Fibroblast of lung (primary cell): ENCODE measurements around the gene GMPPB. TPM values are rescaled to one million over a fixed set of nuclear protein-coding genes. Genes with fewer than 3 reads are reported as not detected.

Source experiments
- DNase-seq, 2 donors: peaks; one replicate each; pipeline versions ENCODE4 v3.0.0 to v3.0.0-alpha.2; 2010; ENCODE audit warnings: low read depth in 2 of 2
- H2AFZ ChIP-seq: 2 replicates; pipeline ENCODE4 v1.5.1; 2012; ENCODE audit warnings: low read length, control low read depth, inconsistent platforms
- H3K27ac ChIP-seq: 2 replicates; pipeline ENCODE4 v1.5.1; 2011; ENCODE audit warnings: low read length, control low read depth; ENCODE audit not compliant: insufficient read depth
- H3K27me3 ChIP-seq: 2 replicates; pipeline ENCODE4 v1.5.1; 2011; ENCODE audit warnings: mild to moderate bottlenecking, low read length; ENCODE audit not compliant: control insufficient read depth, insufficient read depth
- H3K36me3 ChIP-seq: 2 replicates; pipeline ENCODE4 v1.5.1; 2011; ENCODE audit warnings: low read length; ENCODE audit not compliant: control insufficient read depth, insufficient read depth
- H3K4me1 ChIP-seq: 2 replicates; pipeline ENCODE4 v1.5.1; 2011; ENCODE audit warnings: low read length; ENCODE audit not compliant: control insufficient read depth, insufficient read depth; ENCODE audit errors: extremely low read depth
- H3K4me2 ChIP-seq: 2 replicates; pipeline ENCODE4 v1.5.1; 2011; ENCODE audit warnings: low read length, control low read depth; ENCODE audit not compliant: insufficient read depth; ENCODE audit errors: extremely low read depth
- H3K4me3 ChIP-seq, 4 experiments: fragments of 200-600 bp in 1 of 4; sonication (generic) in 1 of 4; replicated peaks in 1 of 4; 2 replicates each; pipeline ENCODE4 v1.5.1; 2011 to 2016; ENCODE audit warnings: low read length in 4 of 4, low read depth in 3 of 4, mild to moderate bottlenecking in 3 of 4, control low read depth in 2 of 4, inconsistent platforms in 1 of 4, mixed read lengths in 1 of 4; ENCODE audit not compliant: insufficient read depth in 1 of 4; ENCODE audit errors: control extremely low read depth in 1 of 4
- H3K79me2 ChIP-seq: 2 replicates; pipeline ENCODE4 v1.5.1; 2012; ENCODE audit warnings: mild to moderate bottlenecking, low read length, inconsistent platforms; ENCODE audit not compliant: control insufficient read depth, insufficient read depth
- H3K9ac ChIP-seq: 2 replicates; pipeline ENCODE4 v1.5.1; 2011; ENCODE audit warnings: mild to moderate bottlenecking, low read length, control low read depth; ENCODE audit not compliant: insufficient read depth
- H3K9me3 ChIP-seq: 2 replicates; pipeline ENCODE4 v1.5.1; 2012; ENCODE audit warnings: low read depth, low read length; ENCODE audit not compliant: control insufficient read depth, insufficient read depth
- H4K20me1 ChIP-seq: 2 replicates; pipeline ENCODE4 v1.5.1; 2011; ENCODE audit warnings: low read length; ENCODE audit not compliant: control insufficient read depth, insufficient read depth; ENCODE audit errors: extremely low read depth
- CTCF ChIP-seq, 2 donors: IDR thresholded peaks in 1 of 2; conservative IDR thresholded peaks in 1 of 2; 1 replicate in 1 of 2; 2 replicates in 1 of 2; pipeline ENCODE4 v1.5.1; 2011 to 2012; ENCODE audit warnings: low read length in 2 of 2, control low read depth in 1 of 2, inconsistent platforms in 1 of 2, low read depth in 1 of 2, mild to moderate bottlenecking in 1 of 2
- EZH2 ChIP-seq: IDR thresholded peaks from 2 replicates; pipeline ENCODE4 v1.5.1; 2012; ENCODE audit warnings: low read length, control low read depth, mild to moderate bottlenecking; ENCODE audit errors: missing control alignments
- polyA plus RNA-seq, 2 donors: library from polyadenylated mRNA; depleted of rRNA in 1 of 2; stranded (reverse) in 1 of 2; unstranded in 1 of 2; fragments of >200 nt; gene quantifications; 2 replicates each; pipeline ENCODE4 v1.2.1, GENCODE V29; 2011 to 2012; ENCODE audit warnings: missing spikeins in 1 of 2
- total RNA-seq: library from RNA; depleted of rRNA; stranded (reverse); fragments of >200 nt; gene quantifications from 2 replicates; pipeline ENCODE4 v1.2.1, GENCODE V29; 2014

GMPPB gene
- total and polyA plus RNA-seq, 2 donors (not counting 1 experiment from before 2014, with no cell fraction given) = 13.7 to 14.4 TPM

DNA sequence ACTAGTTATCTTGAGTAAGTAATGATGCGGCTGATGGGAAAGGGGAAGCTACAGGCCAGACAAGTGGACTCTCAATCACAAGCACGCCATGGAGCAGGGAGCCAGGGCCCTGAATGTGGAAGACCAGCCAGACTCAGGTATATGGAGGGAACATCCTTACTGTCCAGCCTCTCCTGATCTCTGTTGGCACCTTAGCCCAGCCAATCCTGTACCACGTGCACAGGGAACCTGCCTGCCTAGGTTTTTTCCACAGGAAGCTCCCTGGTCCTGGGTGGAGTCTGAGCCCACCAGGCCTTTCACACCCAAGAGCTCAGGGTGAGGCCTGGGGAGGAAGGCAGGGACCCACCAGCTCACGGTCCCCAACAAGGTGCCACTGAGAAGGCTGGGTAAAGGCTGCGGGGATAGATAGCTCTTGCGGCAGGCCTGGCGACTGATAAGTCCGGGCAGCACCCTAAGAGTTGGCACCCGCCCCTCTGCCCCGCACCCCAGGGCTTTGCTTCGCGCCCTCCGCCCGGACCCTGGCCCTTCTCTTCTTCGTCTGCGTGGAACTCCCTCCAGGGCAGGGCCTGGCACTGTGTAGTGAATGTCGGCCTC, 50.5 kb downstream of the GMPPB start:
- Histone ChIP-seq H3K9me3 (no peaks in the 10 kb centered on the region), H3K79me2 (peaks cover 11% of the 10 kb centered on the region), H4K20me1 (no peaks in the 10 kb centered on the region), H3K36me3 (peaks cover 15% of the 10 kb centered on the region), H3K4me2 (peak overlapping the region; percentile 95), H3K27me3 (no peaks in the 10 kb centered on the region), H3K9ac (peak overlapping the region; percentile 89), H2AFZ (peak overlapping the region; percentile 43), H3K4me1 (peaks cover 6% of the 10 kb centered on the region), H3K27ac (peak overlapping the region; percentile 97), H3K4me3 (peak overlapping the region; percentile 28 to 85 (median 72))
- no peak for DNase-seq
- TF ChIP-seq CTCF (conservative IDR thresholded peaks at IDR 0.05 in 1 of 2, IDR thresholded peaks at IDR 0.05 in 1 of 2; ENCODE audit: low read depth in 1 of 2, low read length in 2 of 2) (no peak), EZH2 (no peak)

DNA sequence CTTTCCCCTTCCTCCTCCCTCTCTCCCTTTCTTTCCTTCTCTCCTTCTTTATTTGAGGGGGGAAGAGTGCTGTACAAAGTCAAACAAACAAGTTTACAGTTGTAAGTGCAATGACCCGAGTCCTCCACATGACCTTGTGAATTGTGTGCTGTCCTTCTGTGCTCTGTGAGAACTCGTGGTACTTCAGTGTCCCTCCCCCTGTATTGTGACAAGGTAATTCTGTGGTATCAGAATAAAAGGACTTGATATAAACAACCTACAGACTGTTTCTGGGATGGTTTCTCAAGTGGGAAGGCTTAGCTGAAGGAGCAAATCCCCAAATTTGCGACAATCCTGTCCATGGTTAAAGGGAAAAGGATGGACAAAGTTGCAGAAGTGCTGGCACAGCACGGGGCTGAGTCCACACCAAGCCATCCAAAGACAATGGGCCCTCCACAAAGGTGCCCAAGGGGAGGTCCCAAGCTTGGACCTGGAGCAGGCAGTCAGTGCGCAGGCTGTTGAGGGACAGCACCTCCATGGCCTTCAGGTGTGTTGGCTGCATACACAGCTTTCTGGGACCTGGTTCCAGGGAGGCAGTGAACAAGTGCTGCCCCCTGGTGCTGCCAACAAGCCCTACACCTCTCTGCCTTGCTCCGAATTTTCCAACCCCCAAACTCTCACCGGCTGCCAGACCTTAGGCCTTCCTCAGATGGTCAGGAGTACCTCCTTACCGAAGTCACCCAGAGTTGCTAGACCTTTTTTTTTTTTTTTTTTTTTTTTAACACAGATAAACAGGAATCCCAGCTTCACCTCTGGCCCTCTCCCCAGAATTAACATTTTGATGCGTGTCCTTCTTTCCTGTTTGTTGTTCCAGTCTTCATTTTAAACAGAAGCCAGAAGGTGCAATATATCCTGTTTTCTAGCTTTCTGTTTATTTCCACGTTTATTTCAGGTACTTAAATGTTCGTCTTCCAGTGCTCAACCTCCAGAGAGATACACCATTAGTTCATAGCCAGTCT, 52.2 kb downstream of the GMPPB start:
- H3K4me2 ChIP-seq = no peak overlapping the region
- H3K79me2 ChIP-seq = peaks cover 11% of the 10 kb centered on the region
- H3K27me3 ChIP-seq = peaks cover 4% of the 10 kb centered on the region
- no peak overlapping the region for H3K4me3 ChIP-seq
- H3K9ac ChIP-seq = no peak overlapping the region
- H4K20me1 ChIP-seq = no peaks in the 10 kb centered on the region
- H3K4me1 ChIP-seq = peaks cover 6% of the 10 kb centered on the region
- H3K9me3 ChIP-seq = no peaks in the 10 kb centered on the region
- peaks cover 5% of the 10 kb centered on the region for H3K36me3 ChIP-seq
- TF ChIP-seq CTCF (conservative IDR thresholded peaks at IDR 0.05 in 1 of 2, IDR thresholded peaks at IDR 0.05 in 1 of 2; ENCODE audit: low read depth in 1 of 2, low read length in 2 of 2) (peak; percentile 88 to 91), EZH2 (no peak)
- H2AFZ ChIP-seq = no peak overlapping the region
- DNase-seq = peak; percentile 47 to 60
- no peak overlapping the region for H3K27ac ChIP-seq

- DNase-seq = no peak
- Histone ChIP-seq H3K9ac (no peak overlapping the region), H3K9me3 (no peaks in the 10 kb centered on the region), H3K79me2 (peaks cover 11% of the 10 kb centered on the region), H3K36me3 (no peaks in the 10 kb centered on the region), H3K27me3 (peaks cover 4% of the 10 kb centered on the region), H3K27ac (no peak overlapping the region), H3K4me1 (peaks cover 6% of the 10 kb centered on the region), H4K20me1 (no peaks in the 10 kb centered on the region), H3K4me2 (no peak overlapping the region), H2AFZ (no peak overlapping the region), H3K4me3 (no peak overlapping the region)
- no peak for TF ChIP-seq CTCF (conservative IDR thresholded peaks at IDR 0.05 in 1 of 2, IDR thresholded peaks at IDR 0.05 in 1 of 2; ENCODE audit: low read depth in 1 of 2, low read length in 2 of 2)
- no peak for TF ChIP-seq EZH2
Measured at GRCh38 chr3:49670940-49671290, 52.8 kb downstream of the GMPPB start.
